WTC11 (cell line): ENCODE data around the gene FEM1C.

Experiments
- ARID4B ChIP-seq: sonication (generic); formaldehyde crosslinking; IDR thresholded peaks from 2 replicates; pipeline ENCODE4 v1.8.0; 2023; ENCODE audit warnings: missing genetic modification reagents, mild to moderate bottlenecking, borderline replicate concordance
- CREB1 ChIP-seq: sonication (generic); formaldehyde crosslinking; IDR thresholded peaks from 2 replicates; pipeline ENCODE4 v1.8.0; 2023; ENCODE audit warnings: mild to moderate bottlenecking, missing genetic modification reagents
- CREM ChIP-seq: sonication (generic); formaldehyde crosslinking; IDR thresholded peaks from 2 replicates; pipeline ENCODE4 v1.8.1; 2022; ENCODE audit warnings: mild to moderate bottlenecking, missing genetic modification reagents, moderate library complexity
- CTCF ChIP-seq: fragments of 200-600 bp; IDR thresholded peaks from 2 replicates; pipeline ENCODE4 v1.8.0; 2022; ENCODE audit warnings: antibody characterized with exemption
- ESRRA ChIP-seq: sonication (generic); formaldehyde crosslinking; IDR thresholded peaks from 2 replicates; pipeline ENCODE4 v1.8.1; 2022; ENCODE audit warnings: mild to moderate bottlenecking, missing genetic modification reagents, borderline replicate concordance
- JUN ChIP-seq: sonication (generic); formaldehyde crosslinking; IDR thresholded peaks from 2 replicates; pipeline ENCODE4 v1.8.0; 2023; ENCODE audit warnings: mild to moderate bottlenecking, missing genetic modification reagents
- MLX ChIP-seq: sonication (generic); formaldehyde crosslinking; IDR thresholded peaks from 2 replicates; pipeline ENCODE4 v1.8.1; 2023; ENCODE audit warnings: mild to moderate bottlenecking, missing genetic modification reagents, moderate library complexity
- NR1H2 ChIP-seq: sonication (generic); formaldehyde crosslinking; IDR thresholded peaks from 2 replicates; pipeline ENCODE4 v1.9.0; 2021; ENCODE audit warnings: mild to moderate bottlenecking, moderate library complexity, missing genetic modification reagents
- SP1 ChIP-seq: sonication (generic); formaldehyde crosslinking; conservative IDR thresholded peaks from 2 replicates; pipeline ENCODE4 v1.8.1; 2022; ENCODE audit warnings: missing genetic modification reagents
- TP53 ChIP-seq: sonication (generic); formaldehyde crosslinking; IDR thresholded peaks from 2 replicates; pipeline ENCODE4 v1.8.1; 2023; ENCODE audit warnings: mild to moderate bottlenecking, missing genetic modification reagents
- ZBTB21 ChIP-seq: sonication (generic); formaldehyde crosslinking; IDR thresholded peaks from 2 replicates; pipeline ENCODE4 v1.8.1; 2023; ENCODE audit warnings: mild to moderate bottlenecking, missing genetic modification reagents, borderline replicate concordance
- ZBTB43 ChIP-seq: sonication (generic); formaldehyde crosslinking; IDR thresholded peaks from 2 replicates; pipeline ENCODE4 v1.8.1; 2023; ENCODE audit warnings: mild to moderate bottlenecking, missing genetic modification reagents

- no peak for TF ChIP-seq CTCF
- TF ChIP-seq CREB1 (CRISPR knock-in tag) = no peak
- TF ChIP-seq ESRRA = no peak
- TF ChIP-seq JUN (CRISPR knock-in tag) = no peak
- no peak for TF ChIP-seq SP1 (CRISPR knock-in tag)
- no peak for TF ChIP-seq MLX (CRISPR knock-in tag)
- no peak for TF ChIP-seq NR1H2 (CRISPR knock-in tag)
- TF ChIP-seq CREM (CRISPR knock-in tag) = no peak
- TF ChIP-seq ZBTB21 = no peak
- no peak for TF ChIP-seq ARID4B
- no peak for TF ChIP-seq ZBTB43 (CRISPR knock-in tag)
- no peak for TF ChIP-seq TP53 (CRISPR knock-in tag)
Measured at GRCh38 chr5:115542651-115543364, 1.8 kb downstream of the FEM1C start.
